Mesangial cell (primary cell): ENCODE results near the gene C1D. TPM values are rescaled to one million over a fixed set of nuclear protein-coding genes. Genes with fewer than 3 reads are reported as not detected.

ENCODE experiments used
- total RNA-seq: library from RNA; depleted of rRNA; stranded (reverse); fragments of >200 nt; gene quantifications from 2 replicates; pipeline ENCODE4 v1.2.3, GENCODE V29; 2015

Gene C1D
- 11.2 and 15.2 TPM in 2 replicates for total RNA-seq

GRCh38 chr2:68062680-68063387 lies at the start of gene C1D:
TSS of gene C1D (minus strand) at chr2:68063004. CDS start at chr2:68047310, 15,694 bp downstream.

Other genes with a start within 250 kb of the C1D start
- gene PNO1, start 94.9 kb upstream of the C1D start, total RNA-seq, result 8.6 and 17.6 TPM in 2 replicates
- 15.1 and 18.6 TPM in 2 replicates for gene PPP3R1, start 189.5 kb upstream of the C1D start, total RNA-seq